CD4-positive, alpha-beta T cell treated with Interleukin-4 for 1 hour (primary cell): ENCODE measurements around the gene TMEM53.

Experiments used
- DNase-seq, 2 donors: peaks; one replicate each; pipeline ENCODE4 v3.0.0-alpha.2; 2020 to 2022

The TMEM53 gene

GRCh38 chr1:44625348-44625747 lies 48.9 kb downstream of the TMEM53 start:
- no peak for DNase-seq

GRCh38 chr1:44624268-44624901 lies 49.9 kb downstream of the TMEM53 start:
- DNase-seq, result no peak

- DNase-seq, result no peak
Observed at GRCh38 chr1:44621841-44622286, 52.4 kb downstream of the TMEM53 start.

- DNase-seq, result no peak
Observed at GRCh38 chr1:44620072-44620471, 54.2 kb downstream of the TMEM53 start.

GRCh38 chr1:44619261-44619900 lies 54.9 kb downstream of the TMEM53 start:
- no peak for DNase-seq

- DNase-seq, result no peak
Observed at GRCh38 chr1:44617703-44618029, 56.6 kb downstream of the TMEM53 start.

- no peak for DNase-seq
Observed at GRCh38 chr1:44616991-44617702, 57.1 kb downstream of the TMEM53 start.

- DNase-seq, result no peak
Observed at GRCh38 chr1:44616284-44616990, 57.8 kb downstream of the TMEM53 start.

GRCh38 chr1:44613941-44614340 lies 60.3 kb downstream of the TMEM53 start:
- no peak for DNase-seq

- no peak for DNase-seq
Observed at GRCh38 chr1:44611866-44612265, 62.4 kb downstream of the TMEM53 start.

- DNase-seq, result no peak
Observed at GRCh38 chr1:44611419-44611818, 62.9 kb downstream of the TMEM53 start.

GRCh38 chr1:44610527-44611148 lies 63.6 kb downstream of the TMEM53 start:
- no peak for DNase-seq

GRCh38 chr1:44609768-44610526 lies 64.3 kb downstream of the TMEM53 start:
- DNase-seq, result no peak

- DNase-seq, result peak; percentile 14
Observed at GRCh38 chr1:44609412-44609767, 64.9 kb downstream of the TMEM53 start.

- DNase-seq, result no peak
Observed at GRCh38 chr1:44608141-44608540, 66.1 kb downstream of the TMEM53 start.

GRCh38 chr1:44606701-44607281 lies 67.5 kb downstream of the TMEM53 start:
- DNase-seq, result no peak

GRCh38 chr1:44605914-44606615 lies 68.2 kb downstream of the TMEM53 start:
- no peak for DNase-seq

- DNase-seq, result no peak
Observed at GRCh38 chr1:44604157-44604955, 69.9 kb downstream of the TMEM53 start.

- no peak for DNase-seq
Observed at GRCh38 chr1:44603718-44604117, 70.6 kb downstream of the TMEM53 start.
